K562 (cell line): ENCODE results near the gene PAH. TPM values are rescaled to one million over a fixed set of nuclear protein-coding genes. Genes with fewer than 3 reads are reported as not detected.

ENCODE experiments used
- ATAC-seq: fragments of 200-7000 bp; cut with Tn5 transposase; 3 replicates; pipeline ENCODE4 v1.9.1; 2020; ENCODE audit warnings: moderate library complexity
- BruUV-seq: library from RNA; stranded (reverse); fragments of 400-500 nt; replicated peaks from 2 replicates; lab custom pipeline; 2021; lab: Mats Ljungman, UMichigan
- CTCF ChIA-PET: fragments of 300-600 bp; formaldehyde crosslinking; extraction: SDS; loops from one replicate; lab custom pipeline; 2021; ENCODE audit warnings: low intra/inter-chr PET ratio; lab: Yijun Ruan, JAX
- POLR2A ChIA-PET: fragments of 300-600, 350-650 bp; sonication (Branson Sonifier 250); formaldehyde crosslinking; extraction: SDS; loops from one replicate; lab custom pipeline; 2021; ENCODE audit warnings: antibody characterized with exemption, inconsistent platforms; lab: Yijun Ruan, JAX
- DNase-seq, 4 experiments: peaks; one replicate each; pipeline versions ENCODE4 v3.0.0 to v3.0.0-alpha.2; 2011 to 2018; ENCODE audit warnings: low spot score in 3 of 4, mixed read lengths in 3 of 4; ENCODE audit errors: extremely low read depth in 1 of 4
- FAIRE-seq: peaks from 2 replicates; lab custom pipeline; 2011; peaks lifted over from hg19 to GRCh38; lab: Jason Lieb, UNC
- H2AFZ ChIP-seq: 2 replicates; pipeline ENCODE4 v1.6.0; 2011; ENCODE audit warnings: low read depth, low read length, control low read depth, inconsistent platforms
- H3K27ac ChIP-seq: fragments of 200-600 bp; 3 replicates; pipeline ENCODE4 v1.8.0; 2011; ENCODE audit warnings: low read depth, mild to moderate bottlenecking, control low read depth, inconsistent platforms, low read length, moderate library complexity, mixed read lengths; ENCODE audit errors: extremely low read depth
- H3K27me3 ChIP-seq, 2 experiments: fragments of 300-600 bp in 1 of 2; 2 replicates in 1 of 2; 3 replicates in 1 of 2; pipeline versions ENCODE4 v1.6.0 to v1.8.0; 2011; ENCODE audit warnings: inconsistent platforms in 2 of 2, low read length in 2 of 2, mild to moderate bottlenecking in 1 of 2, mixed read lengths in 1 of 2, moderate library complexity in 1 of 2; ENCODE audit not compliant: control insufficient read depth in 2 of 2, insufficient read depth in 2 of 2
- H3K36me3 ChIP-seq: fragments of 300-600 bp; 3 replicates; pipeline ENCODE4 v1.8.0; 2011; ENCODE audit warnings: mild to moderate bottlenecking, low read length, inconsistent platforms; ENCODE audit not compliant: control insufficient read depth, insufficient read depth
- H3K4me1 ChIP-seq, 2 experiments: fragments of 200-600 bp in 1 of 2; replicated peaks in 1 of 2; 2 replicates in 1 of 2; 3 replicates in 1 of 2; pipeline versions ENCODE4 v1.5.1 to v1.8.0; 2011; ENCODE audit warnings: inconsistent platforms in 2 of 2, low read length in 2 of 2, mild to moderate bottlenecking in 1 of 2, mixed read lengths in 1 of 2, moderate library complexity in 1 of 2; ENCODE audit not compliant: control insufficient read depth in 2 of 2, insufficient read depth in 2 of 2
- H3K4me2 ChIP-seq: 2 replicates; pipeline ENCODE4 v1.6.1; 2011; ENCODE audit warnings: low read length, control low read depth, inconsistent platforms, mixed read lengths; ENCODE audit not compliant: insufficient read depth
- H3K4me3 ChIP-seq: fragments of 200-600 bp; sonication (generic), shearing (Covaris generic); 2 replicates; pipeline ENCODE4 v1.5.1; 2016; ENCODE audit warnings: control low read depth, inconsistent platforms
- H3K79me2 ChIP-seq: fragments of 200-600 bp; 3 replicates; pipeline ENCODE4 v1.8.0; 2011; ENCODE audit warnings: low read length, inconsistent platforms; ENCODE audit not compliant: control insufficient read depth, insufficient read depth
- H3K9ac ChIP-seq, 2 experiments: 2 replicates each; pipeline versions ENCODE4 v1.6.0 to v1.6.1; 2011; ENCODE audit warnings: low read depth in 2 of 2, low read length in 2 of 2, control low read depth in 1 of 2, inconsistent platforms in 1 of 2, mild to moderate bottlenecking in 1 of 2, mixed read lengths in 1 of 2; ENCODE audit not compliant: insufficient read depth in 1 of 2
- H3K9me1 ChIP-seq: one replicate; pipeline ENCODE4 v1.6.0; 2011; ENCODE audit warnings: inconsistent platforms, mild to moderate bottlenecking, low read length, moderate library complexity; ENCODE audit not compliant: control insufficient read depth, insufficient read depth
- H3K9me3 ChIP-seq: replicated peaks from 2 replicates; pipeline ENCODE4 v1.5.1; 2011; ENCODE audit warnings: low read depth, low read length, inconsistent platforms; ENCODE audit not compliant: control insufficient read depth, insufficient read depth
- H4K20me1 ChIP-seq: replicated peaks from 2 replicates; pipeline ENCODE4 v1.6.1; 2011; ENCODE audit warnings: low read length, inconsistent platforms, mixed read lengths; ENCODE audit not compliant: control insufficient read depth, insufficient read depth
- EWSR1 ChIP-seq: fragments of 450-650 bp; IDR thresholded peaks from 2 replicates; pipeline ENCODE4 v1.6.1; 2018; ENCODE audit warnings: borderline replicate concordance, mild to moderate bottlenecking, low read depth, moderate library complexity; ENCODE audit not compliant: partially characterized antibody
- ID3 ChIP-seq, 2 experiments: fragments of 250-450 bp in 1 of 2; fragments of 450-650 bp in 1 of 2; sonication (Bioruptor Pico) in 1 of 2; IDR thresholded peaks; 2 replicates each; pipeline versions ENCODE4 v1.6.1 to v1.8.0; 2016 to 2021; ENCODE audit warnings: mild to moderate bottlenecking in 2 of 2, moderate library complexity in 2 of 2, missing compliant biosample characterization in 1 of 2, missing genetic modification characterization in 1 of 2
- ILF3 ChIP-seq: fragments of 450-650 bp; IDR thresholded peaks from 2 replicates; pipeline ENCODE4 v1.6.1; 2018; ENCODE audit warnings: antibody characterized with exemption, mild to moderate bottlenecking, moderate library complexity, borderline replicate concordance
- ILK ChIP-seq: fragments of 450-650 bp; IDR thresholded peaks from 2 replicates; pipeline ENCODE4 v1.6.1; 2016; ENCODE audit warnings: missing genetic modification characterization, low read depth, mild to moderate bottlenecking, missing compliant biosample characterization, moderate library complexity, borderline replicate concordance
- MEF2A ChIP-seq: IDR thresholded peaks from 2 replicates; pipeline ENCODE4 v1.6.1; 2011; ENCODE audit warnings: low read depth, mild to moderate bottlenecking, low read length, moderate library complexity; ENCODE audit not compliant: control insufficient read depth
- NCOA4 ChIP-seq: fragments of 450-650 bp; IDR thresholded peaks from 2 replicates; pipeline ENCODE4 v1.6.1; 2018; ENCODE audit warnings: mild to moderate bottlenecking; ENCODE audit not compliant: partially characterized antibody
- NKRF ChIP-seq: fragments of 450-650 bp; IDR thresholded peaks from 2 replicates; pipeline ENCODE4 v1.6.1; 2016; ENCODE audit warnings: borderline replicate concordance
- NR4A1 ChIP-seq, 2 experiments: fragments of 250-450 bp in 1 of 2; fragments of 450-650 bp in 1 of 2; sonication (Bioruptor Pico) in 1 of 2; IDR thresholded peaks; 2 replicates each; pipeline versions ENCODE4 v1.4.0 to v1.6.1; 2016 to 2020; ENCODE audit warnings: mild to moderate bottlenecking in 2 of 2, missing compliant biosample characterization in 1 of 2, missing genetic modification characterization in 1 of 2, moderate library complexity in 1 of 2
- SIRT6 ChIP-seq: IDR thresholded peaks from one replicate; pipeline ENCODE4 v1.6.1; 2012; ENCODE audit warnings: low read depth, mild to moderate bottlenecking, control low read depth, inconsistent platforms, low read length, moderate library complexity
- SMAD4 ChIP-seq: fragments of 250-450 bp; sonication (Bioruptor Pico); conservative IDR thresholded peaks from 2 replicates; pipeline ENCODE4 v1.8.0; 2021; ENCODE audit warnings: inconsistent platforms, mild to moderate bottlenecking, moderate library complexity
- THAP7 ChIP-seq: fragments of 250-450 bp; sonication (Bioruptor Pico); IDR thresholded peaks from 2 replicates; pipeline ENCODE4 v1.5.0; 2021
- ZNF253 ChIP-seq: fragments of 250-450 bp; sonication (Bioruptor Pico); conservative IDR thresholded peaks from 2 replicates; pipeline ENCODE4 v1.6.1; 2021; ENCODE audit warnings: mild to moderate bottlenecking
- ZNF316 ChIP-seq: fragments of 450-650 bp; IDR thresholded peaks from 2 replicates; pipeline ENCODE4 v1.6.1; 2016
- ZNF398 ChIP-seq: fragments of 250-450 bp; sonication (Bioruptor Pico); IDR thresholded peaks from 2 replicates; pipeline ENCODE4 v1.8.0; 2021; ENCODE audit warnings: moderate library complexity, mild to moderate bottlenecking, inconsistent platforms
- ZNF764 ChIP-seq: fragments of 250-450 bp; sonication (Bioruptor Pico); IDR thresholded peaks from 2 replicates; pipeline ENCODE4 v1.4.0; 2020; ENCODE audit warnings: low read depth, mild to moderate bottlenecking, moderate library complexity
- WGBS: fragments of 100-300 bp; shearing (Covaris generic); methylation state at CpG from one replicate; pipeline ENCODE4 v1.1.6; 2016; ENCODE audit warnings: low coverage, mixed read lengths; ENCODE audit not compliant: insufficient coverage; ENCODE audit errors: missing lambda C conversion rate; 5-methylcytosine and 5-hydroxymethylcytosine counted together
- in situ Hi-C: fragments of 300-500 bp; cut with MboI; formaldehyde crosslinking; loops from 4 replicates; pipeline ENCODE4 v1.15.0; 2018; ENCODE audit warnings: inconsistent platforms, mixed read lengths
- intact Hi-C: fragments of 100-400 bp; cut with micrococcal nuclease; formaldehyde crosslinking; loops from 2 replicates; pipeline ENCODE4 v1.14.2; 2022
- polyA plus RNA-seq, 8 experiments: library from polyadenylated mRNA; depleted of rRNA in 4 of 8; stranded (reverse) in 5 of 8; unstranded in 3 of 8; fragments of >200 nt; fragmentation: Nextera tagmentation in 2 of 8; fragmentation: Illumina TruSeq in 1 of 8; extraction: Ambion mirVana in 2 of 8; extraction: Trizol in 1 of 8; gene quantifications; 2 replicates each; pipeline versions ENCODE4 v1.2.1 to v1.2.3, GENCODE V29; 2011 to 2014; ENCODE audit warnings: inconsistent platforms in 1 of 8, missing spikeins in 1 of 8
- total RNA-seq, 7 experiments: library from RNA; depleted of rRNA in 6 of 7; stranded (reverse); fragments of >200 nt in 6 of 7; fragmentation: Illumina TruSeq in 2 of 7; extraction: Trizol in 2 of 7; gene quantifications; 2 replicates each; pipeline versions ENCODE4 v1.2.1 to v1.2.3, GENCODE V29; 2011 to 2021; ENCODE audit warnings: low replicate concordance in 1 of 7

The PAH gene
- total and polyA plus RNA-seq, 9 of the 15 experiments (the other 6 are each of a cell fraction or from before 2014, with no cell fraction given): 0.13 to 0.75 (median 0.69) TPM; not detected in 6

GRCh38 chr12:102880783-102881182 is 36.3 kb downstream of the PAH start:
- ATAC-seq (no peak), FAIRE-seq (no peak), DNase-seq (no peak)
- in situ Hi-C loops (no loop called here), intact Hi-C loops (loop anchor here (5.0 kb wide), 1 partner anchor 67 kb away; no protein-coding TSS in a partner anchor)
- Histone ChIP-seq H3K9me1 (no peaks in the 10 kb centered on the region), H2AFZ (no peak overlapping the region), H4K20me1 (no peaks in the 10 kb centered on the region), H3K4me1 (no peaks in the 10 kb centered on the region), H3K9me3 (no peaks in the 10 kb centered on the region), H3K27me3 (no peaks in the 10 kb centered on the region), H3K79me2 (no peaks in the 10 kb centered on the region), H3K27ac (no peak overlapping the region), H3K4me3 (no peak overlapping the region), H3K4me2 (no peak overlapping the region), H3K36me3 (no peaks in the 10 kb centered on the region), H3K9ac (no peak overlapping the region)
- ChIA-PET POLR2A (no interaction called here), CTCF (no interaction called here)
- WGBS: 4% methylated on average over 5 of the region's 5 CpGs
- BruUV-seq: no TSS peak
- TF ChIP-seq NKRF (no peak), NR4A1 (CRISPR knock-in tag; IDR thresholded peaks at IDR 0.05) (no peak), NR4A1 (tag; IDR thresholded peaks at IDR 0.05) (no peak), ZNF316 (no peak), NCOA4 (no peak), EWSR1 (no peak), ZNF764 (CRISPR knock-in tag) (no peak), SMAD4 (CRISPR knock-in tag) (no peak), ILK (no peak), MEF2A (no peak), THAP7 (CRISPR knock-in tag) (no peak), ILF3 (no peak), ID3 (CRISPR knock-in tag; IDR thresholded peaks at IDR 0.05) (no peak), ID3 (tag; IDR thresholded peaks at IDR 0.05) (no peak), ZNF398 (CRISPR knock-in tag) (no peak), ZNF253 (no peak), SIRT6 (no peak)
